GM21825 (cell line): ENCODE data around the gene OPHN1.

Experiments used
- ATAC-seq: cut with Tn5 transposase; IDR thresholded peaks from one replicate; pipeline ENCODE4 v1.9.1; 2021; ENCODE audit warnings: mild to moderate bottlenecking, moderate library complexity; ENCODE audit not compliant: unreplicated experiment

The OPHN1 gene

GRCh38 chrX:68254738-68255645 is 178.3 kb downstream of the OPHN1 start:
- ATAC-seq, result no peak

DNA sequence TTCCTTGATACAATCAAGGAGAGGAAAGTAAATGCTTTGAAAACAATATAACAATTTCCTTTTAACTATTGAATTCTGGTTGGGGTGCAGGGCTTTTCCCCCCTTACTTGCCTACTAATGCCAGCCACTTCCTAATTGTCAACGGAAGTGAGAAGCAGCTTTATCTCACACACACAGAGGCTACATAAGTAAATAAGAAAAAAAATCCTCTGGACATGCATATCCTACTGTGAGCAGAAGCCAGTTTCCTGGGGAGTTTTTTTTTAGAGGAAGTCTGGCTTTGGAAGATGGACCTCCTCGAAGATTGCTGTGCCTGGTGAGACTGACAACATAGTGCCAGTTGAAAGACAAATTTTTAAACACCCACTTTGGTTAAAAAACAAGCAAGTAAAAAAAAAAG is 180.6 kb downstream of the OPHN1 start:
- no peak for ATAC-seq

- no peak for ATAC-seq
Observed at GRCh38 chrX:68249903-68250302, 183.4 kb downstream of the OPHN1 start.

DNA sequence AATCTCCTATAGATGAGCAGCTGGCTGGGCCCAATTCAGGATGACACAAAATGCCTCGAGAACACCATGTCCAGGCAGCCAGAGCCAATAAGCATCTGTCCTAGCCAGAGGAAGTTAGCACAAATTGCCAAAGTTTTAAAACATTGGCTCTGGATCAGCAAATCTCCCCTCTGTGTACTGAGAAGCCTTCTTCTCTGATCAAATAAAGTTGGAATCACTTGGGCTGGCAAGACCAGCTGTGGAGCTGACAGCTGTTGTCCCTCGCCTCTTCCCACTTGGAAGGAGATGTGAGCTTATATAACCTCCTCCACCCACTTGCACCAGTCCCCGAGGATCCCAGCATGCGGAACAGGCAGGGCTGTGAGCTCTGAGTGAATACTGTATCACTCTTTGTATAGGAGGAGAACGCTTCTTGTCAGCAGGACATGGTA is 183.9 kb downstream of the OPHN1 start:
- ATAC-seq, result no peak

DNA sequence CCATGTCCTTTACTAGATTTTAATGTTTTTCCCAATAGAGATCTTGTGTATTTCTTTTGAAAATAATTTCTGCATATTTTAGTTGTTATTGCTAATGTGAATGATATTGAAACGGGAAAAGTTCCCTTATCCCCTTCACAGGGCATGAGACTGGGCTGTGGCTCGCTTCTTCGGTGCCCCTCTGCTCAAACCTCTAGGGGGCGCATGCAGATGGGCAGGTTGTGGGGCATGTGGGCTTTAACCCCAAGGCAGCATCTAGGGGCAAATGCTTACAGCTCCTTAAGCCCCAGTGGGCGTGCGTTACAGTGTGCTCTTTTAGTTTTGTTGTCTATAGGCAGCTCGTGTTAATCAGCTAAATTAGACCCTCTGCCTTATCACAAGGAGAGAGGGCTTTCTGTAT is 194.7 kb downstream of the OPHN1 start:
- no peak for ATAC-seq

GRCh38 chrX:68234171-68234910 is 199.0 kb downstream of the OPHN1 start:
- no peak for ATAC-seq

DNA sequence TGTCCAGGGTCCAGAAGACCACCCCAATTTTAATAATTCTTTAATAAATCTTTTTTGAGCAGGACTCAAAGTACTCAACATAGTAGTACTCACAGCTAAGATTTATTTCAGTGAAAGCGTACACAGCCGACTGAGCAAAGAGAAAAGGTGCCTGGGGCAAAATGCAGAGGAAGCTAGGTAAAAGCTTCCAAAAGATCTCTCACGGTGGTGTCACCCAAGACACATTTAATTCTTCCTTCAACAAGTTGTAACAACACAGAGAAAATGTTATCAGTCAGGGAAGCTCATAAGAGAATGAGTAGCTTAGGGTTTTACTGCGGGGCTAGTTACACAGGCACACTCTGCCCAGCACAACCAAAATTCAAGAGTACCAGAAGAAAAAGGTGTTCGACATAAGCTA is 201.1 kb downstream of the OPHN1 start:
- ATAC-seq, result no peak

DNA sequence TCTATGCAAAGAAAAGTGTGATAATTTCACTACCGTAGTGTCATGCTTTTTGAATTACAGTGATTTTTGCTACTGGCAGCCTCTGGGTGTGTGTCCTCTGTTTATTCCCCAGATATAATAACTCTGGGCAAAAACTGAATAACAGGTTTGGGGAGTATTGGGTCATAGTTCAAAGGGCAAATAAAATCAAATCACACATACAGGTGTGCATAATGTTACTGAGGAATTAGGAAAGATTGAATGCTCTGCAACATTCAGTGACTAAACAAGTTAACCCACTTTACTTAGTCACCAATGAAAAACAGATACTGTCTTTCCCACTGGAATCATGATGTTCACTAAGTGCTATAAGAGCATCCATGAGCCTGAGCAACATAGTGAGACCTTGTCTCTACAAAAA is 224.3 kb downstream of the OPHN1 start:
- ATAC-seq, result no peak

- ATAC-seq, result no peak
Observed at GRCh38 chrX:68204521-68205038, 228.7 kb downstream of the OPHN1 start.

DNA sequence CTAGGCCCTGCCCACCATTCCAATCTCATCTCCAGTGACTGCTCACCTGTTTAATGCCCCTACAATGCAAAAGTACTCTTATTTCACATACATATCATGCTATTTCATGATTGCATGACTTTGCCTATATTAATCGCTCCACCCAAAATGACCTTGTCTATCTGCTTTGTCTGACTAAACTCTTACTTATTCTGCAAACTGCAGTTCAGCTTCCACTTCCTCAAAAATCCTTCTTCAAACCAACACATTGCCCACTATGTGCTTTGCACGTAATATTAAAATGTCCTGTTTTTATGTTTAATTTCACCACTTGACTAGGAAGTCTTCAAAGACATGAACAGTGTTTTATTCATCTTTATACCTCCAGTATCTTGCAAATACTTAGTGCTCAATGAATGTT is 229.6 kb downstream of the OPHN1 start:
- no peak for ATAC-seq

GRCh38 chrX:68203211-68203610 is 230.1 kb downstream of the OPHN1 start:
- no peak for ATAC-seq

- no peak for ATAC-seq
Observed at GRCh38 chrX:68199062-68199848, 234.0 kb downstream of the OPHN1 start.

- ATAC-seq, result peak; percentile 67
Observed at GRCh38 chrX:68196939-68197791, 236.1 kb downstream of the OPHN1 start.

GRCh38 chrX:68195561-68195960 is 237.7 kb downstream of the OPHN1 start:
- no peak for ATAC-seq

- no peak for ATAC-seq
Observed at GRCh38 chrX:68193786-68194185, 239.5 kb downstream of the OPHN1 start.

- no peak for ATAC-seq
Observed at GRCh38 chrX:68193234-68193633, 240.1 kb downstream of the OPHN1 start.

GRCh38 chrX:68190799-68191198 is 242.5 kb downstream of the OPHN1 start:
- no peak for ATAC-seq

GRCh38 chrX:68186552-68187262 is 246.6 kb downstream of the OPHN1 start:
- ATAC-seq, result no peak

DNA sequence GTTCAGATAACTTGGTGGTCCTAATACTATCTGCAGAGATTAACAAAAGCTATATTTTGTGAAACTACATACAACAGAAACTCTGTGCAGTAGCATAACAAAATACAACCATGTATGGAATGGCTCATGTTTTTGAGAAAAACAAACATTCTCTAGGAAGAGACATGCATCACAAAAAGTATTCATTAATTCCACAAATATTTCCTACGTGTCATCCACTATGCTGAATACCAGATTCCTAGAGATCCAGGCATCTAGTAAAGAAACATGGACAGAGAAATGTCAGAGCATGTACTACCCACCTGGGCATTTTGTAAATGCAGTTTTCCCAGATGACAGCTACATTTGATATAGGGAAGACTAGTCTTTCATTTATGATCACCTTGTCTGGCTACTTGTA is 248.1 kb downstream of the OPHN1 start:
- ATAC-seq, result no peak
